BE2C (cell line): ENCODE data around the gene LDLRAD4.

Experiments
- DNase-seq: peaks from one replicate; pipeline ENCODE4 v3.0.0-alpha.2; 2020
- H3K27me3 ChIP-seq: fragments of 250-450 bp; sonication (Bioruptor Pico); 2 replicates; pipeline ENCODE4 v1.5.1; 2020; ENCODE audit warnings: mild to moderate bottlenecking
- H3K36me3 ChIP-seq: fragments of 250-450 bp; sonication (Bioruptor Pico); 2 replicates; pipeline ENCODE4 v1.5.1; 2020; ENCODE audit warnings: mild to moderate bottlenecking
- H3K4me1 ChIP-seq: fragments of 250-450 bp; sonication (Bioruptor Pico); 2 replicates; pipeline ENCODE4 v1.5.1; 2020
- H3K4me3 ChIP-seq: 2 replicates; pipeline ENCODE4 v1.5.1; 2011; ENCODE audit warnings: low read depth, low read length
- H3K9me3 ChIP-seq: fragments of 250-450 bp; sonication (Bioruptor Pico); 2 replicates; pipeline ENCODE4 v1.5.1; 2020
- TF ChIP-seq, protein P1 (sequence below): IDR thresholded peaks from 2 replicates; pipeline ENCODE4 v1.5.1; 2012; ENCODE audit warnings: mild to moderate bottlenecking, low read depth, low read length

LDLRAD4 gene

DNA sequence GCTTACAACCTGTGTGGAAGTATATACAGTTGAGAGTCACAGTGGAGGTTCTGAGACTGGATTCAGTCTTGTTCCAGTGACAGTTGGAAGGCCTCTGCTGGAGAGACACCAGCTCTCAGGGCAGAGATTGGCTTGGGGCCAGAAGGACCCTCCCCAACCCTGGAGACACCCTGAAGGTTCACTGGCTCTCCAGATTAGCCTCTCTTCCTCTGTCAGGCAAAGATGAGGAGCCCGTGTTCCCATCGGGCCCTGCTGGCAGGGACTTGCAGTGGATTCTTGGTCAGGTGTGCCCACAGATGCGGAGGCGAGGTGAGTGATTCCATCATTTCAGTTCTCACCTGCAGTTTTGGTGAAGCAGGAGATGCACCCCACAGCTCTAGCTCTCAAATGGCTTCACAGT lies 429.2 kb downstream of the LDLRAD4 start:
- Histone ChIP-seq H3K9me3 (no peaks in the 10 kb centered on the region), H3K4me1 (no peaks in the 10 kb centered on the region), H3K27me3 (no peaks in the 10 kb centered on the region), H3K36me3 (no peaks in the 10 kb centered on the region), H3K4me3 (no peak overlapping the region)
- no peak for DNase-seq
- TF ChIP-seq, protein P1, sequence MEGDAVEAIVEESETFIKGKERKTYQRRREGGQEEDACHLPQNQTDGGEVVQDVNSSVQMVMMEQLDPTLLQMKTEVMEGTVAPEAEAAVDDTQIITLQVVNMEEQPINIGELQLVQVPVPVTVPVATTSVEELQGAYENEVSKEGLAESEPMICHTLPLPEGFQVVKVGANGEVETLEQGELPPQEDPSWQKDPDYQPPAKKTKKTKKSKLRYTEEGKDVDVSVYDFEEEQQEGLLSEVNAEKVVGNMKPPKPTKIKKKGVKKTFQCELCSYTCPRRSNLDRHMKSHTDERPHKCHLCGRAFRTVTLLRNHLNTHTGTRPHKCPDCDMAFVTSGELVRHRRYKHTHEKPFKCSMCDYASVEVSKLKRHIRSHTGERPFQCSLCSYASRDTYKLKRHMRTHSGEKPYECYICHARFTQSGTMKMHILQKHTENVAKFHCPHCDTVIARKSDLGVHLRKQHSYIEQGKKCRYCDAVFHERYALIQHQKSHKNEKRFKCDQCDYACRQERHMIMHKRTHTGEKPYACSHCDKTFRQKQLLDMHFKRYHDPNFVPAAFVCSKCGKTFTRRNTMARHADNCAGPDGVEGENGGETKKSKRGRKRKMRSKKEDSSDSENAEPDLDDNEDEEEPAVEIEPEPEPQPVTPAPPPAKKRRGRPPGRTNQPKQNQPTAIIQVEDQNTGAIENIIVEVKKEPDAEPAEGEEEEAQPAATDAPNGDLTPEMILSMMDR = no peak

DNA sequence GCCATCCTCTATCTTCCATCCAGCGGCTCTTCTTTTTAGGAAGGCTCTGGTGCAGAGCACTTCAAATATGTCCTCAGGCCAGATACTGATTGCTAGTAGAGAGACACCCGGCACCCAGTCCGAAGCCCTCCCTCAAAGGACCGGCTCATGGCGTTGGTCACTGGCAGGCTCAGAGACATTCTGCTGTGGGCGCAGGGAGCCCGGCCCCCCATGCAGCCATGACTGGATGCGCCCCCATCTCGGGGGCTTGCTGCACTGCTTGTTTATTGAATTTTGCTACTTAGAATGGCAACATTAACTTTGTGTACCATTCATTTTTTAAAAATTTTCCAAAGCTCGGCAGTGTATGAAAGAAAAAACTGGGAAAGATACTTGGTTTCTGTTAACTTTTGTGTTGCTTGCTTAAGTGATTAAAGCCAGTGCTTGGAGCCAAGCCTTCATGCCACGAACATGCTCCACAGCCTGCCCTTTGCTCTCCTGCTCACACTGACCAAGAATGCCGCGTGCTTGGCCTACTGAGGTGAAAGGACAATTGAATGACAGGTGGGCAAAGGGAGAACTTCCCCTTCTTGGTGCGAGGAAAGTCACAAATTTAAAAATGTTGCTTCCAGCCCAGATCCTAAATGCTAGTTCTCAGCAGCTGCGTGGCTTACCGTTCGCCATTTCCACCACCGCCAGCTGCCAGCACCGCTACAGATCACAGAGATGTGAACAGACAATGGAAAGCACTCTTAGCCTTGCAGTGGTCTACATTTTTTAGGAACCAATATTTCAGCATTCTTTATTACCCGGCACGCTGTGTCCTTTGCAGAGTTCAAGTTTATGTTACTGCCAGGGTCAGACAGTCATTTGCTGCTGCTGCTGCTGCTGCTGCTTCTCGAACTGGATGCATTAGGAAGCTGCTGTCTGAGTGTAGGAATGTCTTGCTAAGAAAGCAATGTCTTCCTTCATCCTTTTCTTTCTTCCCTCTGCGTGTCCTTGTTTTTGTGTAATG lies 431.1 kb downstream of the LDLRAD4 start:
- TF ChIP-seq, protein P1 = no peak
- no peaks in the 10 kb centered on the region for H3K9me3 ChIP-seq
- H3K4me1 ChIP-seq = no peaks in the 10 kb centered on the region
- no peaks in the 10 kb centered on the region for H3K27me3 ChIP-seq
- no peaks in the 10 kb centered on the region for H3K36me3 ChIP-seq
- no peak for DNase-seq
- no peak overlapping the region for H3K4me3 ChIP-seq

DNA sequence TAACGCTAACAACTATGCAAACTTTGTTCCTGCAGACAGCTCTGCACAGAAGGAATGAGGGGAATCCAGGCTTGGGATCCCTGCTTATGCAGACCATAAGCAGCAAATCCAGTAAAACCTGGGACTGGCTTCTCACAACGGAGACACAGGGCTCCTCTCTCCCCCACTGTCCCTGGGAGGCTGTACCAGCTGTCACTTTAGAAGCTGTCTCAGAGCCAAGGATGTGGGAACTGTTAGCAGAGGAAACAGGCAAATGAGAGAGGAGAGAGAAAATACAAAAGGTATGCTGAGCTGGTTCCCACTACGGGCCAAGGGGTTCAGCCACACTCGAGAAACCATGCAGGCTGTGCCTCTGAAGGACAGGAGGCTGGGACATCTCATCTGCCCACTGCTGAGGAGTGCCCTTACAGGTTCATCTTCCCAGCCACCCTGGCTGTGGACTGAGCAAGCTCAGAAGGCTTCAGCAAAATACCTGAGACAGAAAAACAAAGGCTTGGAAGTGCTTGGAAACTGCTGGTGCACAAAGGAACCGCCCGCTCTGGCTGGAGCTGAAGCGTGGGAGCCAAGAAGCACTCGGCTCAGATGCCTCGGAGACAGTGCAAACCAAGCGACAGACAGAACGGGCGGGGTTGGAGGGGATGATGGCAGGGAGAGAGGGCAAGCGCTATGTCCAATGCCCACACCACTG lies 435.3 kb downstream of the LDLRAD4 start:
- no peaks in the 10 kb centered on the region for H3K9me3 ChIP-seq
- no peak overlapping the region for H3K4me3 ChIP-seq
- TF ChIP-seq, protein P1 = no peak
- DNase-seq = no peak
- H3K4me1 ChIP-seq = no peaks in the 10 kb centered on the region
- H3K36me3 ChIP-seq = no peaks in the 10 kb centered on the region
- no peaks in the 10 kb centered on the region for H3K27me3 ChIP-seq

DNA sequence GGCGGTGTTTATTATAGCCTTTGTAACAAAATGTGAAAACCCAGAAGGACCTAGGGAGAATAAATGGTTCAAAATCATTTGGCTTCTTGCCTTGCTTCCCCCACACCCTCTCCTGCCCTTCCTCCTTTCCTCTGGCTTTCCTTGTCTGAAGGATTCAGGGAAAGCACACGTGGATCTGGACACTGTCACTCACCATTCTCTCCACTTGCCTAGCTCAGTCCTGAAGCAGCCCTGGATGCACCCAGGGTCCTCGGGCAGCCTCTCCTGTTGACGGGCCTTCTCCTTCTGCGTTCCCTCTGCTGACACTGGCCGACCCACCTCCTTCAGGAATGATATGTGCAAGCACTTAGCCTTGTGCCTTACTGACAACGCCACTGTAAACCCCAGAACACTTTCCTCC lies 439.4 kb downstream of the LDLRAD4 start:
- Histone ChIP-seq H3K9me3 (no peaks in the 10 kb centered on the region), H3K4me1 (no peaks in the 10 kb centered on the region), H3K4me3 (no peak overlapping the region), H3K36me3 (no peaks in the 10 kb centered on the region), H3K27me3 (no peaks in the 10 kb centered on the region)
- TF ChIP-seq, protein P1 = no peak
- no peak for DNase-seq

DNA sequence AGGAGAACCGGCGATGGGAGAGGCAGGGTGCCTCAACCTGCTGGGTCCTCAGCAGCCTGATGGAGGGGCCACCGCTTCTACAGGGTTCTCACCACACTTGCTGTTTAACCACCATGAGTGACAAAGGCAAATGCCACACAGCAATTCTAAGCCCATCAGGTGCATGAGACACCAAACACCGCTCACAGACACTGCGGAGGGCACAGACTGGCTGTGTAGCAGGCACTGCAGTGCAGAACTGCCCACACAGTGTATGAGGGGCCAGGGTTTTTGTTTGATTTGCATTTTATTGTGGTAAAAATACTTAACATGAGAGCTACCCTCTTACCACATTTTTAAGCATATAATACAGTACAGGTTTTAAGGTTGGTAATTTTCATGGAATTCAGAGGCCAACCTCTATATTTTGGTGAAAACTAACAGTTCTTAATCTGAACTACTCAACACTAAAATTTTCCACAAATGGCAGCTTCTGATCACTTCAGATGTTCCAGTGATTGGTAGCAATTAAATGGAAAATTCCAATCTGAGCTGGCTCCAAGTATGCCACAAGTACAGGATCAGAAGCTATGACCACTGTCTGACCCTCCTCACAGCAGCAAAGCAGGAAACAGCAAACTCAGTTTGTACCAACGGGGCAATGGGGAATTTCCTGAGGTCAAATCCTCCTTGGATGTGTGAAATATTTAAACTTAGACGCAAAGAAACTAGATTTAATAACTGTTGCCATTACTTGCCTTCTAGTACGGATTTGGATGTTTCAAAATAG lies 440.1 kb downstream of the LDLRAD4 start:
- H3K4me3 ChIP-seq = no peak overlapping the region
- no peaks in the 10 kb centered on the region for H3K27me3 ChIP-seq
- no peaks in the 10 kb centered on the region for H3K4me1 ChIP-seq
- DNase-seq = no peak
- H3K9me3 ChIP-seq = no peaks in the 10 kb centered on the region
- H3K36me3 ChIP-seq = no peaks in the 10 kb centered on the region
- TF ChIP-seq, protein P1 = no peak
